ENCODE results near the gene C5orf58. TPM values are rescaled to one million over a fixed set of nuclear protein-coding genes. Genes with fewer than 3 reads are reported as not detected.
A peak's percentile ranks its signal among the peaks of the same experiment; 100 is the strongest.
"Not testable (repeated sequence)": the region's sequence is repeated elsewhere in the genome, so short reads cannot be mapped to it uniquely, and the experiment has no call there.

The C5orf58 gene
- total and polyA plus RNA-seq, 9 of the 15 experiments (the other 6 are each of a cell fraction or from before 2014, with no cell fraction given): 1.5 to 7.6 (median 5.3) TPM

- H4K20me1 ChIP-seq (replicated peaks; ENCODE audit: control insufficient read depth, insufficient read depth, low read length); DNase-seq (ENCODE audit: extremely low read depth in 1 of 4, low spot score in 3 of 4); H3K4me2 ChIP-seq (ENCODE audit: insufficient read depth, low read length); ATAC-seq; in situ Hi-C loops (cut with MboI); H3K9me3 ChIP-seq (replicated peaks; ENCODE audit: control insufficient read depth, insufficient read depth, low read depth, low read length); intact Hi-C loops (cut with micrococcal nuclease); H3K9me1 ChIP-seq (ENCODE audit: control insufficient read depth, insufficient read depth, low read length); FAIRE-seq; BruUV-seq (replicated peaks); H3K9ac ChIP-seq (ENCODE audit: insufficient read depth in 1 of 2, low read depth in 2 of 2, low read length in 2 of 2); H3K4me3 ChIP-seq; H2AFZ ChIP-seq (ENCODE audit: low read depth, low read length); H3K36me3 ChIP-seq (ENCODE audit: control insufficient read depth, insufficient read depth, low read length); H3K79me2 ChIP-seq (ENCODE audit: control insufficient read depth, insufficient read depth, low read length); CTCF ChIA-PET (ENCODE audit: low intra/inter-chr PET ratio); H3K27me3 ChIP-seq (ENCODE audit: control insufficient read depth in 2 of 2, insufficient read depth in 2 of 2, low read length in 2 of 2); H3K27ac ChIP-seq (ENCODE audit: extremely low read depth, low read depth, low read length): not testable (repeated sequence)
- WGBS (ENCODE audit: insufficient coverage, low coverage, missing lambda C conversion rate): 76% methylated on average over 6 of the region's 23 CpGs
- peaks cover 0 to 21% of the 10 kb centered on the region in 2 experiments; a peak in 3 of 5 replicates for H3K4me1 ChIP-seq (replicated peaks in 1 of 2; ENCODE audit: control insufficient read depth in 2 of 2, insufficient read depth in 2 of 2, low read length in 2 of 2)
- POLR2A ChIA-PET: interaction anchor here (1.4 kb wide), 1 partner anchor 33 kb away, joined by 3 read pairs; no protein-coding TSS in a partner anchor
These were observed 12.7 kb downstream of the C5orf58 start for GRCh38 chr5:170245436-170245835.

GRCh38 chr5:170246126-170246870 is 13.5 kb downstream of the C5orf58 start:
- in situ Hi-C loops (cut with MboI) (no loop called here), intact Hi-C loops (cut with micrococcal nuclease) (no loop called here)
- BruUV-seq (replicated peaks): no TSS peak
- Histone ChIP-seq H3K4me2 (ENCODE audit: insufficient read depth, low read length) (no peak overlapping the region), H4K20me1 (replicated peaks; ENCODE audit: control insufficient read depth, insufficient read depth, low read length) (no peaks in the 10 kb centered on the region), H3K36me3 (ENCODE audit: control insufficient read depth, insufficient read depth, low read length) (0 out of 3 replicates have a peak, but pooled peaks cover 3% of the 10 kb centered on the region), H3K9ac (ENCODE audit: insufficient read depth in 1 of 2, low read depth in 2 of 2, low read length in 2 of 2) (no peak overlapping the region), H3K9me1 (ENCODE audit: control insufficient read depth, insufficient read depth, low read length) (no peaks in the 10 kb centered on the region), H3K27ac (ENCODE audit: extremely low read depth, low read depth, low read length) (no peak overlapping the region), H3K79me2 (ENCODE audit: control insufficient read depth, insufficient read depth, low read length) (no peaks in the 10 kb centered on the region), H3K4me3 (no peak overlapping the region), H3K9me3 (replicated peaks; ENCODE audit: control insufficient read depth, insufficient read depth, low read depth, low read length) (no peaks in the 10 kb centered on the region), H2AFZ (ENCODE audit: low read depth, low read length) (no peak overlapping the region), H3K4me1 (replicated peaks in 1 of 2; ENCODE audit: control insufficient read depth in 2 of 2, insufficient read depth in 2 of 2, low read length in 2 of 2) (peaks cover 0 to 28% of the 10 kb centered on the region in 2 experiments; a peak in 3 of 5 replicates), H3K27me3 (ENCODE audit: control insufficient read depth in 2 of 2, insufficient read depth in 2 of 2, low read length in 2 of 2) (no peaks in the 10 kb centered on the region)
- DNase-seq (ENCODE audit: extremely low read depth in 1 of 4, low spot score in 3 of 4) (no peak), ATAC-seq (no peak), FAIRE-seq (no peak)
- 52% methylated on average over 4 of the region's 4 CpGs for WGBS (ENCODE audit: insufficient coverage, low coverage, missing lambda C conversion rate)
- POLR2A ChIA-PET: interaction anchor here (1.3 to 1.4 kb wide), 2 partner anchors 32 to 51 kb away, joined by 3 read pairs; no protein-coding TSS in a partner anchor
- CTCF ChIA-PET (ENCODE audit: low intra/inter-chr PET ratio): no interaction called here
- TF ChIP-seq TFE3 (CRISPR knock-in tag; IDR thresholded peaks at IDR 0.05): peak; percentile 75
- TF ChIP-seq NR1H2 (CRISPR knock-in tag; IDR thresholded peaks at IDR 0.05): no peak
